Stimulated activated CD8-positive, alpha-beta memory T cell treated with anti-CD3 and anti-CD28 coated beads, Interleukin-15, amount 100 ng/mL, for 24 hours (primary cell): ENCODE results near the gene MT1G.
"Not testable (repeated sequence)": the region's sequence is repeated elsewhere in the genome, so short reads cannot be mapped to it uniquely, and the experiment has no call there.

ENCODE experiments used
- DNase-seq: peaks from one replicate; pipeline ENCODE4 v3.0.0-alpha.2; 2020; ENCODE audit warnings: low read depth

The MT1G gene

DNA sequence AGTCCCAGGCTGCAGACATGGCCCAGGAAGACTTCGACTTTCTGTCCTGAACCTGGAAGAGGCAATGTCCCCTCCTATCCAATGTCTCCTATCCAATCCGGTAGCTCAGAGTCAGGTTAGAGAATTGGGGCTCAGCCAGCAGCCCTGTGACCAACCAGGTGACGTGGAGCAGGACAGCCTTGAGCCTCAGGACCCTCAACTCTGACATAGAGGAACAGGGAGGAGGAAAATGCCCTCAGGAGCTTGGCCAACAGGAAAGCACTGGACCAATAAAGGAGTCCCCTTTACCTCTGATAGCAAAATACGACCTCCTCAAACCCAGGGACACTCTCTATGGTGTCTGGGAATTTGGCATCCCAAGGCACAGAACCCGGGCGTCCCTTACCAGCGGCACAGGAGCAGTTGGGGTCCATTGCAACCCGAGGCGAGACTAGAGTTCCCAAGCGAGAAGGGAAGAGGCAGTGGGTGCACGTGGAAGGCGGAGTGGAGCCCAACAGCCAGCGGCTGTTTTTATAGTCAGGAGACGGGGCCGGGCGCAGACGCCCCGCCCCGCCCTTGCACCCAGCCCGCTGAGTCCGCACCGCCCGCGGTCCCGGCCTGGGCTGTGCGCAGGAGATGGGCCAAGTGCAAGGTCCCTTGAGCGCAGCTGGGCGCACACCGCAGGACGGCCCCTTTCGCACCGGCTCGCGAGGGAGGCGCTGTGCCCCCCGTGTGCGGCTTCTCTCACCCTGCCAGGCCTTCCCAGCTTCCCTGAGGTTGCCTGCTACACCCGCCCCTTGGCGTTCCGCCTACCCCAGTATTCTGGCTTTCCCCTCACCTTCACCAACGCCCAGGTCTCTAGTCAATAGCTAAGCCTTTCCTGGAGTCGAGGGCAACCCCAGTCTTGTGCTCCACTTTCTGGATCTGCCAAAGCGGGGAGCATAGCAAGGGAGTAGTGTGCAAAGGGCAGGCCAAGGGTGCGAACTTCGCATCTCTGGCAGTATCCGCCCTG lies at the start of gene MT1G:
TSS of gene MT1G (minus strand) at position 485 of the 991 bp plus-strand sequence. CDS start at position 413, 72 bp downstream.
- no peak for DNase-seq

DNA sequence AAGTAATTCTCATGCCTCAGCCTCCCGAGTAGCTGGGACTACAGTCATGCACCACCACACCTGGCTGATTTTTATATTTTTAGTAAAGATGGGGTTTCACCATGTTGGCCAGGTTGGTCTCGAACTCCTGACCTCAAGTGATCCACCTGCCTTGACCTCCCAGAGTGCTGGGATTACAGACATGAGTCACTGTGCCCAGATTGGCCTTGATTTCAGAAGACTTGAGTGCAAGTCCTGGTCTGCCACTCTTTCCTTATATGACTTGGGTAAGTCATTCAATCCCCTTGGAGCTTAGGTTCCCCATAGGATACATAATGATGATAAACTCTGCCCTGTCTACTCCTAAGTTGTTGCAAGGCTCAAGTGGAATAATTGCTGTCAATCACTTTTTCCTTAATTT lies 49.7 kb upstream of the MT1G start:
- DNase-seq = not testable (repeated sequence)

DNA sequence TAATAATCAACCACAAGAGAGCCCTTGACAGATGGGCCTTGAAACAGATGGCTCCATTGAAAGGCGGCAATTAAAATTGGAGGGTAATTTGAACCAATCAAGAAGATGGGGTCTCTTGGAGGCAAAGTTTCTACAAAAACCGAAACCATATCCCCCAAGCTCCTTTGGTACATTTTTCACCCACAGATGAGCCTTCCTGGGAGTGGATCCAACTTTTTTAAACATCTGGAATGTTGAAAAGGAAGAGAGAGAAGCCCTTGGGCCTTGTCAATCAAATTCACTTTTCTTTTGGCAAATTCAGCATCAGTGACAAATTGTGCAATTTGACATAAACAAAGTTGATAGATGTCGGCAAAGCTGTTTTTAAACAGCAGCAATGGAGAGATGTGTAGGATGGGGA lies 48.9 kb upstream of the MT1G start:
- no peak for DNase-seq

DNA sequence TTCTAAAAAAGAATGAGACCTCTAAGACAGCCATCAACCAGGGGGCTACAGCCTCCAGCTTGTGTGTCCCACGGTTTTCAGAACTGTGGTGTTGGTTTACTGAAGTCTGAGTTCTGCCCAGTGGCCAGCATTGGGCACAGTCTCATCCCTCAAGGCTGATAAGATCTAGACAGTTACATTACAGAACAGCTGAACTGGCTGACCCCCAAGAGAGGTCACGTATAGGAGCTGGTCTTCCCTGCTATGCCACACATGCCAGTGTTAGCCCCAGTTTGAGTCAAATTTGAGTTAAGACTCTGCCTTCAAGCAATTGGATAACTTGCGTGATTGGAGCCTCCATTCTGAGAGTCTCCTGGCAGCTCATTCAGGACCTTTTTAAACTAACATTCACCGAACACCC lies 47.3 kb upstream of the MT1G start:
- no peak for DNase-seq

DNA sequence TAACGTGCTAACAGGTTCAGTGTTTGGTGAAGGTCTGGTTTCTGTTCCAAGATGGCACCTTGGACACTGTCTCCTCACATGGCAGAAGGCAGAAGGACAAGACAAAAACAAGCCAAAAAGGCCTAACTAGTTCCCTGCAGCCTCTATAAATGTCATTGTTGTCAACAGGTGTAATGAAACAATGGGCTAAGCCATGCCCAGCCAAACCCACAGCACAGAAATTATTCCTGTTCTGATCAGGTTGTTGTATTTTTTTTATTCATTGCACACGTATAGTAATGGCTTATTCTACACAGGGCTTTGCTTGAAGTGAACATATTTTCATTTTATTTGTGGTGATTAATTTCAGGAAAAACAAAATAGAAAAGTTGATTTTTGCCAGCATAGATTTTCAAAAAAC lies 45.9 kb upstream of the MT1G start:
- DNase-seq = no peak

DNA sequence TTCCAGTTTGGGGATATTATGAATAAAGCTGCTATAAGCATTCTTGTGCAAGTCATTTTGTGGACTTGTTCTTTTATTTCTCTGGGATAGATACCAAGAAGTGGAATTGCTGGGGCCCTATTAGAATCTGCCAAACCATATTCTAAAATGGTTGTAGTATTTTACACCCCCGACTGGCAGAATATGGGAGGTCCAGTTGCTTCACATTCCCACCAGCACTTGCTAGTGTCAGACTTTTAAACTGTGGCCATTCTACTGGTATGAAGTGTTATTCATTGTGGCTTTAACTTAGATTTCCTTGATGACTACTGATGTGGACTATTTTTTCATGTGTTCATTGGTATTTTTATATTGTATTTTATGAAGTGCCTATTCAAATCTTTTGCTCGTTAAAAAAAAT lies 44.0 kb upstream of the MT1G start:
- DNase-seq = no peak

DNA sequence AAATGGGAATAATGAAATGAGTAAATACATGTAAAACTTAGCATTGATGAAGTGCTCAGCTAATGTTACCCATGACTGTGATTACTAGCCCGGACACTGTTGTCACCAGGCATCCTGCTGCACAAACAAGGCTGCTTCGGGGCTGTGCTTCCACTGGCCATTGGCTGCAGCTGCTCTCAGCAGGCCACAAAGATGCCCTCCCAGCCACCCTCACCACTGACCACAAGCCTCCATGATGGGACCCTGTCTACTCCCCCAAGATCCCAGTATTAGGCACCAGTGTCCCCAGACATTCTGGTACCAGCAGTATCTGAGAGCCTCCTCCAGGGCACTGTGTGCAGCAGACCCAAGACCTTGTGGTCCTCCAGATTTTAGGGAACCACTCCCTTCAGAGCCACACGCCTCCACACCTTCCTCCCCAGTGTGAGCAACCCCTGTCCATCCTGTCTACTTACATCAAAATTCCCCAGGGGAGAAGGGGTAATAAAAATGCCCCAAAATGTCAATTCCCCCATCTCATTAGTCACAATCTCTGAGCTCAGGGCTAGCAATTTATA lies 42.4 kb upstream of the MT1G start:
- no peak for DNase-seq

DNA sequence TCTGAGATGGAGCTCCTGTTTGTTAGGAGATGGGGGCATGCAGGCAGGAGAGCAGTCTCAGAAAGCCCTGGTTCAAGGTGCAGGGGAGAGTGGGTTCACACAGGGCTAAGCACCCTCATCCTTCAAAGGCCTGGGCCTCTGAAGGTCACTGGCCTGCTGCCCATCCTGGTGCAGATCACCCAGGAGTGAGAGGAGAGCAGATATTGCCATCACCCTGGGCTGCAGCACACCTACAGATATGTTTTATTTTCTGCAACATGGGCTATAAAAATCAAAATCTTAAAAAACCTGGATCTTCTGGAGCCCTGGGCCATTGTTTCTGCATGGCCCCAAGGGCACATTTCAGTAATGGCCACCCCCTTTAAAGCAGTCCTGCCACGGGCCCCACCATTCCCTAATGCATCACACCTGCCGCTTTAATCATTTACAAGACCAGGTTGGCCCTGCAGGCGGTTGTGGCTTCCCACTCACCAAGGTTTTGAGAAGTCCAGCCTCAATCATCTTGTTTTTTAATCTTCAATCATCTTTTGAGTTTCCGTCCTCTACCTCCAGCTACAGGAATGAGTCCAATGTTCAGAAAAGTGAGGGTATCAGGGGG lies 41.7 kb upstream of the MT1G start:
- no peak for DNase-seq

DNA sequence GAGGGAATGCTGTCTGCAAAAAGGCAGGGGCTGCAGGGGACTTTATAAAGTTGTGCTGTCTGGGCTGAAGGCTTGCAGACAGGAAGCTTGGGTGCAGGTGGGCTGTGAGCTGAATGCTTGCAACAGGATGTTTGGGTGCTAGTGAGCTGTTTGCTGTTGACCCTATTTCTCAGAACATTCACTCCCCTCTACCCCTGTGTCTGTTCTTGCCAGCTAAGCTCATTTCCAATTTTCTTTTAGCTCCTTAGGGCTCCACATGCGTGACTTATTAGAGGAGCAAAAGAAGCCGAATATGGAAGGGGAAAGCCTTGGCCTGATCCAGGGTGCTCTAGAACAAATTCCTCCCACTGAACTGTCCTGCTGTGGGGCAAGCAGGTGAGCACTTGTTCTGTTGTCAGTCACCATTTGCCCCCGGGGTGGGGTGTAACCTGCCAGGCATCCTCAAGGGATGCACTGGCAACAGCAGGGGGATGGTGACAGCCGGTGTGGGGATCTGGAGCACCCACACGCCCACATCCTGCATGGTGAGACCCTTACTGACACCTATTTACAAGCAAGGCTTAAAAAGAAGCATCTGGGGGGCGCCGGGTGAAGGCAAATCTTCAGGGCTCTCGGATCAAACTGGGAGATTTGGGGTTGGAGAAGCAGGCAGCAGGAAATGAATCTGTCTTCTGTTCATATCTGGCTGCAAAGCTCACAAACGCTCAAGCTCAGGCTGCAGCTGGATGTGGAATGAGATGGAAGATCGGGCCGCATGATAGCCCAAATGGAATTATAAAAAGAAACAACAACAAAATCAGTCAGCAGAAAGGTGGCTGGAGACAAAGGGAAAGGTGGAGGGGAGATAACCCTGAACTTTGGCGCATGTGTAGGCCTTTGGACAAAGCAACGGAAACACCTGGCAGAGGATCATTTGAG lies 40.9 kb upstream of the MT1G start:
- DNase-seq = no peak

DNA sequence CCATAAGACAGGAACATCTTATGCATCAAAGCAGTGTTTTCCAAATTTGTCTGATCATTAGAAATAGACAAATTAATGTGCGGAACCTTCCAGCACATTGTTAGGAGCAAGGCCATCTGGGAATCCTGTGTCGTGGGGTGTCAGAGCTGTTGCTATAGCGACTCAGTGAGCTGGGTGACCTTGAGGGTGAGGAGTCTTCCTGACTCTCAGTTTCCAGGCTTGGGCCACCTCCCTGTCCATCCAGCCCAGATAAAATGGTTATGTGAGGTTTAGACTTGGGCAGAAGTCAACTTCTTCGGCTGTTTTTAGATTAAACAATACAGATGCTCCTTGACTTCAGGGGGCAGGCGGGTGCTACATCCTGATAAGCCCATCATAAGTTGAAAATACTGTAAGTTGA lies 35.0 kb upstream of the MT1G start:
- no peak for DNase-seq

DNA sequence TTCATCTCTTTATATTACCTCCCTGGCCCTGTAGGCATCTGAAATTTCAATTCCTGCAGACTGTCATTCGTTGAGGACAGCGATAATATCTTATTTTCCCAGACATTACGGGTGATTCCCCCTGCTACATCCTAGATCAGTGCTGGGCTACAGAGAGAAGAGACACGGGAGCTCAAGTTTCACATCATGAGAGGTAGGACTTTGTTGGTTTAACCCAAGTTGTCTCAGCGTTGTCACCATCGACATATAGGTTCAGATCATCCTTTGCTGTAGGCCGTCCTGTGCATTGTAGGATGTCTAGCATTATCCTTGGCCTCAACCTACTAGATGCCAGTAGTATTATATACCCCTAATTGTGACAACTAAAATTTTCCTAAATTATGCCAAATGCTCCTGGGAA lies 33.7 kb upstream of the MT1G start:
- DNase-seq = no peak

DNA sequence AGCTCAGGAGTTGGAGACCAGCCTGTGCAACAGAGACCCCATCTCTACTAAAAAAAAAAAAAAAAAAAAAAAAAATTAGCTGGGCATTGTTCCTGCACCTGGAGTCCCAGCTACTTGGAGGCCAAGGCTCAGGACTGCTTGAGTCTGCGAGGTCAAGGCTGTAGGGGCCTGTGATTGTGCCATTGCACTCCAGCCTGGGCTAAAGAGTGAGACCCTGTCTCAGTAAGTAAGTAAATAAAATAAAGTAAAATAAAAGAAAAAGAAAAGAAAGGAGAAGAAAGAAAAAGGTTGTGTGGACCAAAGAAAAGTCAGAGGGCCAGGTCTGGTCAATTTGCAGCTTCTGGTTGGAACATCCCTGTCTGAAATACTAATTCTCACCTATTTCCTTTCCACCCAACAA lies 32.8 kb upstream of the MT1G start:
- no peak for DNase-seq

DNA sequence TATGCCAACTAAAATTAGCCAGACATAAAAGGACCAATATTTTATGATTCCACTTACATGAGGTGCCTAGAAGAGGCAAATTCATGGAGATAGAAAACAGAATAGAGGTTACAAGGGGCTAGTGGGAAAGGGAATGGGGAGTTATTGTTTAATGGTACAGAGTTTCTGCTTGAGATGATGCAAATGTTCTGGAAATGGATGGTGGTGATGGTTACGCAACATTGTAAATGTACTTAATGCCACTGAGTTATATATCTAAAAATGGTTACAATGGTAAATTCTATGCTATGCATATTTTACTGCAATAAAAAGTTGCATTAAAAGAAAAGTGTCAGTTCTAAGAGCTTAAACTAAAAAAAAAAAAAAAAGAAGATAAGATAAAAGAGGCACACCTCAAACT lies 32.3 kb upstream of the MT1G start:
- DNase-seq = no peak

DNA sequence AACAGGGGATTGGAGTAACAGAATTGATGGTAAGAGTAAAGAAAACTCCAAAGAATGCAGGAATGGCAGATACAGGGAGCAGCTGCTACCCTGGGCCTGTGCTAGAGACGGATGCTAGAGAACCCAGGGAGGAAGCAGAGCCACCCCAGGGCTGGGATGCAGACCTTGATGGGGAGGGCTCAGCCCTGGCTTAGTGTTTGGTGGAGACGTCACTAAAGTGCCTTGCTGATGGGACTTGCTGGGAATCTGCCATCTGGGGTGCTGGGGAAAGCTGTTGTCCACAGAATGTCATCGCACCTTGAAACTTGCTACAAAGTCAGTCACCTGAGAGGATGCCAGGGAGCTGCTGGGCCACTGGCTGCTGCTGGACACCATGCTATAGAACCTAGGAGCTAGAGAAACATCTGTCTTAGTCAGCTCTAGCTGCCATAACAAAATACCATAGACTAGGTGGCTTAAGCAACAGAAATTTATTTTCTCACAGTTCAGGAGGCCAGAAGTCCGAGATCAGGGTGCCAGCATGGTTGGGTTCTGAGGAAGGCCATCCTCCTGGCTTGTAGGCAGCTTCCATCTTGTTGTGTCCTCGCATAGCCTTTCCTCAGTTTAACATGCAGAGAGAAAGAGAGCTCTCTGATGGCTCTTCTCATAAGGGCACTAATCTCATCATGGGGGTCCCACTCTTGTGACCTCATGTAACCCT lies 29.7 kb upstream of the MT1G start:
- DNase-seq = no peak

DNA sequence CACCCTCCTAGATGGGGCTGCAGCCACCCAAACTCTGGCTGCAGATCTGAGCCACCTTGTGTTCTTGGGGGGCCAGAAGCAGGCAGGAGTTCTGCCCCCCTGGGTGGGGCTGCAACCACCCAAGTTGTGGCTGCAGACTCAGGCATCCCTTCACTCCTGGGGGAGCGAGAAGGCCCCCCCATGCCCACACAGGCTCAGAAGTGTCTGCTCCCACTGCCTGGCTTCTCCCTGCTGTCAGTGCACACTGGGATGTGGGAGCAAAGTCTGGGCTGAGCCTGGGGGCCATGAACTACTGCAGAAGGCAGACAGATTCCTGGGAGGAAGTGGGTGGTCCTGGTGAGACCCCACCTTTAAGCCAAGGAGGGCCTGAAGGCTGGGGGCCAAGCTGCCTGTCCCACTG lies 27.4 kb upstream of the MT1G start:
- no peak for DNase-seq

DNA sequence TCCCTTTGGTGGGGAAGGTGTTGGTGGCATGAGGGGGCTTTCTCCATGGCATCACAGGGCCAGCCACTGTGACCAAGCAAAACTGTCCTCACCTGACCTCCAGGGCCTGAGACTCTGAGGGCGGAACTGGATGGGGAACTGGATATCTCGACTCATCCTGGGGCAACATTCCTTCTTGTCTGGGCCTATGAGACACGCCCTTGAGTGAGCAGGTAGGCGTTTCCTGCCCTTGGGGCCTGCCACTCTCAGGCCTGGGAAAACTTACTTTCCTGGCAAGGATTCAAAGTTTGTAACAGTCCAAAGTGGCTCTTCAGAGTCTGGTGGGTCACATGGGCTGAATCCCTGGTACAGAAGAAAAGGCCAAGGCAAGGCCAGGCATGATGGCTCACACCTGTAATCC lies 24.0 kb upstream of the MT1G start:
- no peak for DNase-seq

DNA sequence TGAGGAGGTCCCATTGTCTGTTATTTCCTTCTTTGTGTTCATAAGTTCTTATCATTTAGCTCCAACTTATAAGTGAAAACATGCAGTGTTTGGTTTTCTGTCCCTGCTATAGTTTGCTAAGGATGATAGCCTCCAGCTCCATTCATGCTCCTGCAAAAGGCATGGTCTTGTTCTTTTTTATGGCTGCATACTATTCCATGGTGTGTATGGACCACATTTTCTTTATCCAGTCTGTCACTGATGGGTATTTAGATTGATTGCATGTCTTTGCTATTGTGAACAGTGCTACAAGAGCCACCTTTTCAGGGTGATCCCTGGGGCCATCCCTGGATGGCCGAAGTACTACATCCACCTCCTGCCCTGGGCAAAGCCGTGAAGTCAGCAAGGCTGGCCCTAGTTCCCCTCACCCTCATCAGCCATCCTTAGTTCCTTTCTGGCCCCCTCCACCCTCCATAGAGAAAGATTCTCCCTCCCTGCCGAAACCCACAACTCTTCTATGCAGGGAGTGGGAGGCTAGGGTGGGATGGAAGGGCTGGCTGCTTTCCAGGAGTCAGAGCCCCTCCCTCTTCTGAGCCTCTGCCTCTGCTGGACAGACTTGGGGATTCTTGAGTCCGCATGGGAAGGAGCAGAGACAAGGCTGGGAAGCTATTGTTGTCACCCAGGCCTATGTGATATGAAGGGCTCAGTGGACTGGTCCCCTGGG lies 22.7 kb upstream of the MT1G start:
- no peak for DNase-seq

DNA sequence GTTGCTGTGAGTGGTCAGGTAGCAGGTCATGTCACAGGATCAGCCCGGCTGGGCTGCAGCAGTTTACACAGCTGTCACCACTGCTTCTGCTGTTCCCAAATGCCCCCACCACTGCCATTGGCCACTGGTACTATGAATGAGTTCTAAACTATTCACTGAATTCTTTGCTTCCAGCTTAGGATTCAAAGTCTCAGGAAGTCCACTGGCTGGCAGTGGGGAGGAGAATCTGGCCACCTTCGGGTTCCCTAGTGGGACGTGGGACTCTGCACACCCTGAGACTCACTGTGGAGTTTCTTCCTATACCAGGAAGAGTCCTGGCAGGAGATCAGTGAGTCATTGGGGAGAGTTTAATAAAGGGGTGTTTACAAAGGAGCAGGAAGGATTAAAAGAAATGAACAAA lies 21.3 kb upstream of the MT1G start:
- no peak for DNase-seq

DNA sequence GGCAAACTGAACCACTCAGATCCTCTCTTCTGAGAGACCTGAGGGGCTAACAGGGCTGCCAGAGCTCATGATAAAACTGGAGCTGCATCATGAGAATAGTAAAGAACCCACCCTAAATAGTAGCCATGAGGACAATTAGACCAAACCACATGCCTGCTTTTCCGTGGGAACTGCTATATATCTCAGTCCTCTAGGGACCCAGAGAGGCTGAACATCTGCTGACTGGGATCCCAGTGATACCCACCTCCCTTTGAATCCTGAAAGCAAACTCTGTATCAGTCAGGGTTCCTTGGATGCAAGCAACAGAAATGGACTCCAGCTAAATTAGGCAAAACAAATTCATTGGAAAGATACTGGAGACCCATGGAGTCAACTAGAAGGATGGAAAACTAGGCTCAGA lies 20.9 kb upstream of the MT1G start:
- no peak for DNase-seq

DNA sequence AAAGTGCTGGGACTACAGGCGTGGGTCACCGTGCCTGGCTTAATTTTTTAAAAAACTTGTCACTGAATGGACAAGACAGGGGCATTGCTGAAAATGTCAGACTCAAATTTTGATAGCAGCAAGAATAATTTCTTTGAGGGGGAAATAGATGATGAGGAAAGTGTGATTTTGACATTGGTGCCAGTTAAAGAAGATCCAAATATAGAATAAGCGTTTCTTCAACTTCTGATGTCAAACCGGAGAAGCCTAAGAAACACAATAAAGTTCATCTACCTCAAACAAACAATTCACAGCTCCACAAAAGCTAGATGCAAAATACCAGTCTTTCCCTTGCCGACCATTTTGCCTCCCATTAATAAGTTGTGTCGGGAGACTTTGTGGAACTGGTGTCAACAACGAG lies 18.9 kb upstream of the MT1G start:
- no peak for DNase-seq
